Testis (tissue), 2 donors: ENCODE results near the gene OR2B3.

ENCODE experiments used
- CTCF ChIP-seq, 3 experiments: fragments of 450-650 bp in 2 of 3; fragments of 200-600 bp in 1 of 3; sonication (generic) in 1 of 3; IDR thresholded peaks; one replicate each; pipeline ENCODE4 v1.5.1; 2016 to 2019; ENCODE audit warnings: antibody characterized with exemption in 3 of 3, mild to moderate bottlenecking in 2 of 3, moderate library complexity in 1 of 3
- POLR2A ChIP-seq: fragments of 450-650 bp; IDR thresholded peaks from one replicate; pipeline ENCODE4 v1.6.1; 2017; ENCODE audit warnings: antibody characterized with exemption, mild to moderate bottlenecking, moderate library complexity

GRCh38 chr6:29092957-29093356 lies 5.8 kb upstream of the OR2B3 start:
- TF ChIP-seq CTCF (IDR thresholded peaks at IDR 0.05) (no peak), POLR2A (no peak)
